GM23338 (cell line): Measurements from ENCODE around the gene CNPPD1. TPM values are rescaled to one million over a fixed set of nuclear protein-coding genes. Genes with fewer than 3 reads are reported as not detected.

Experiments
- ATAC-seq: fragments of 200-7000 bp; cut with Tn5 transposase; 3 replicates; pipeline ENCODE4 v1.9.1; 2020
- DNase-seq: peaks from one replicate; pipeline ENCODE4 v3.0.0-alpha.2; 2015; ENCODE audit warnings: low spot score
- H2AFZ ChIP-seq: fragments of 200-600 bp; sonication (generic); 2 replicates; pipeline ENCODE4 v1.8.0; 2016; ENCODE audit warnings: antibody characterized with exemption, mild to moderate bottlenecking, moderate library complexity
- H3F3A ChIP-seq: fragments of 200-600 bp; sonication (generic); replicated peaks from 2 replicates; pipeline ENCODE4 v1.8.0; 2017; ENCODE audit warnings: antibody characterized with exemption, mixed run types, low read depth
- H3K27ac ChIP-seq: fragments of 200-600 bp; sonication (generic); 2 replicates; pipeline ENCODE4 v1.6.1; 2016; ENCODE audit warnings: low read depth
- H3K27me3 ChIP-seq: fragments of 200-600 bp; sonication (generic); 2 replicates; pipeline ENCODE4 v1.8.0; 2016; ENCODE audit warnings: mild to moderate bottlenecking, mixed run types, moderate library complexity; ENCODE audit not compliant: insufficient read depth
- H3K36me3 ChIP-seq: fragments of 200-600 bp; sonication (generic); 2 replicates; pipeline ENCODE4 v1.8.0; 2016; ENCODE audit warnings: mild to moderate bottlenecking; ENCODE audit not compliant: insufficient read depth
- H3K4me1 ChIP-seq: fragments of 200-600 bp; sonication (generic); 2 replicates; pipeline ENCODE4 v1.8.0; 2016; ENCODE audit warnings: mild to moderate bottlenecking, moderate library complexity; ENCODE audit not compliant: insufficient read depth
- H3K4me2 ChIP-seq: fragments of 200-600 bp; sonication (generic); 2 replicates; pipeline ENCODE4 v1.7.1; 2017; ENCODE audit warnings: mixed run types
- H3K4me3 ChIP-seq: fragments of 200-600 bp; sonication (generic); 2 replicates; pipeline ENCODE4 v1.6.1; 2016; ENCODE audit warnings: mixed run types
- H3K79me2 ChIP-seq: fragments of 200-600 bp; sonication (generic); replicated peaks from 2 replicates; pipeline ENCODE4 v1.8.0; 2017; ENCODE audit warnings: mild to moderate bottlenecking; ENCODE audit not compliant: insufficient read depth
- H3K9me2 ChIP-seq: fragments of 200-600 bp; sonication (generic); 2 replicates; pipeline ENCODE4 v1.8.0; 2017; ENCODE audit not compliant: insufficient read depth
- H4K20me1 ChIP-seq: fragments of 200-600 bp; sonication (generic); replicated peaks from 2 replicates; pipeline ENCODE4 v1.8.0; 2017; ENCODE audit warnings: mild to moderate bottlenecking; ENCODE audit not compliant: insufficient read depth
- H3K27ac Mint-ChIP-seq: 2 replicates; pipeline ENCODE4 v1.8.0; 2020; ENCODE audit warnings: inconsistent platforms, mild to moderate bottlenecking, moderate library complexity, mixed read lengths
- H3K27me3 Mint-ChIP-seq: 3 replicates; pipeline ENCODE4 v1.8.0; 2022; ENCODE audit warnings: low read depth, mild to moderate bottlenecking, moderate library complexity, mixed read lengths, inconsistent platforms; ENCODE audit not compliant: insufficient read depth, poor library complexity
- H3K36me3 Mint-ChIP-seq: 3 replicates; pipeline ENCODE4 v1.8.0; 2021; ENCODE audit warnings: low read depth, mild to moderate bottlenecking, inconsistent platforms, moderate library complexity, mixed read lengths
- H3K4me1 Mint-ChIP-seq: 3 replicates; pipeline ENCODE4 v1.8.0; 2020; ENCODE audit warnings: mild to moderate bottlenecking, inconsistent platforms, mixed read lengths
- H3K4me3 Mint-ChIP-seq: 3 replicates; pipeline ENCODE4 v1.8.0; 2021; ENCODE audit warnings: moderate library complexity, mild to moderate bottlenecking, inconsistent platforms, mixed read lengths
- H3K9me3 Mint-ChIP-seq: 3 replicates; pipeline ENCODE4 v1.8.0; 2020; ENCODE audit warnings: moderate library complexity, mild to moderate bottlenecking, inconsistent platforms, mixed read lengths
- EZH2 ChIP-seq: fragments of 200-600 bp; sonication (generic); IDR thresholded peaks from one replicate; pipeline ENCODE4 v1.8.0; 2017; ENCODE audit warnings: antibody characterized with exemption, mild to moderate bottlenecking, low read depth; ENCODE audit not compliant: unreplicated experiment
- ZNF331 ChIP-seq: fragments of 250-450 bp; sonication (Bioruptor Pico); IDR thresholded peaks from 2 replicates; pipeline ENCODE4 v1.5.0; 2020; ENCODE audit warnings: low read depth, mild to moderate bottlenecking, moderate library complexity
- polyA plus RNA-seq: library from polyadenylated mRNA; unstranded; fragments of >200 nt; fragmentation: Nextera tagmentation; extraction: Ambion mirVana; gene quantifications from 2 replicates; pipeline ENCODE4 v1.2.1, GENCODE V29; 2016
- total RNA-seq: library from RNA; depleted of rRNA; stranded (reverse); fragments of >200 nt; shearing (Covaris generic); gene quantifications from 2 replicates; pipeline ENCODE4 v1.2.3, GENCODE V29; 2014
- TF ChIP-seq, protein P1 (sequence below): fragments of 250-450 bp; sonication (Bioruptor Pico); IDR thresholded peaks from 2 replicates; pipeline ENCODE4 v1.5.0; 2020; ENCODE audit warnings: mild to moderate bottlenecking, moderate library complexity
- TF ChIP-seq, protein P2 (sequence below), 2 experiments: fragments of 200-600 bp in 1 of 2; sonication (generic) in 1 of 2; conservative IDR thresholded peaks; 2 replicates each; pipeline versions ENCODE4 v1.5.1 to v1.6.1; 2016 to 2017; ENCODE audit warnings: antibody characterized with exemption in 2 of 2, low read depth in 2 of 2, mild to moderate bottlenecking in 2 of 2, moderate library complexity in 1 of 2

The CNPPD1 gene
- total and polyA plus RNA-seq, 2 experiments from 2014 or later = 18.0 to 18.2 TPM

- DNase-seq = peak; percentile 94
- H3K4me3 Mint-ChIP-seq = no peak overlapping the region
- H2AFZ ChIP-seq = no peak overlapping the region
- no peak overlapping the region for H3K4me3 ChIP-seq
- H3K27ac ChIP-seq = no peak overlapping the region
- no peak overlapping the region for H3K27ac Mint-ChIP-seq
- peaks cover 7% of the 10 kb centered on the region for H3K27me3 Mint-ChIP-seq
- no peaks in the 10 kb centered on the region for H3K9me2 ChIP-seq
- peaks cover 15% of the 10 kb centered on the region; the same call in 2 of the 3 replicates for H3K4me1 Mint-ChIP-seq
- no peaks in the 10 kb centered on the region for H3K9me3 Mint-ChIP-seq
- H3K4me2 ChIP-seq = no peak overlapping the region
- H3K79me2 ChIP-seq = peaks cover 7% of the 10 kb centered on the region; the same call in 1 of the 2 replicates
- H3F3A ChIP-seq = 0 out of 2 replicates have a peak, but pooled peaks cover 3% of the 10 kb centered on the region
- H3K36me3 Mint-ChIP-seq = peaks cover 6% of the 10 kb centered on the region; the same call in 1 of the 3 replicates
- H3K36me3 ChIP-seq = no peaks in the 10 kb centered on the region; the same call in 1 of the 2 replicates
- TF ChIP-seq EZH2 = no peak
- TF ChIP-seq, protein P1, sequence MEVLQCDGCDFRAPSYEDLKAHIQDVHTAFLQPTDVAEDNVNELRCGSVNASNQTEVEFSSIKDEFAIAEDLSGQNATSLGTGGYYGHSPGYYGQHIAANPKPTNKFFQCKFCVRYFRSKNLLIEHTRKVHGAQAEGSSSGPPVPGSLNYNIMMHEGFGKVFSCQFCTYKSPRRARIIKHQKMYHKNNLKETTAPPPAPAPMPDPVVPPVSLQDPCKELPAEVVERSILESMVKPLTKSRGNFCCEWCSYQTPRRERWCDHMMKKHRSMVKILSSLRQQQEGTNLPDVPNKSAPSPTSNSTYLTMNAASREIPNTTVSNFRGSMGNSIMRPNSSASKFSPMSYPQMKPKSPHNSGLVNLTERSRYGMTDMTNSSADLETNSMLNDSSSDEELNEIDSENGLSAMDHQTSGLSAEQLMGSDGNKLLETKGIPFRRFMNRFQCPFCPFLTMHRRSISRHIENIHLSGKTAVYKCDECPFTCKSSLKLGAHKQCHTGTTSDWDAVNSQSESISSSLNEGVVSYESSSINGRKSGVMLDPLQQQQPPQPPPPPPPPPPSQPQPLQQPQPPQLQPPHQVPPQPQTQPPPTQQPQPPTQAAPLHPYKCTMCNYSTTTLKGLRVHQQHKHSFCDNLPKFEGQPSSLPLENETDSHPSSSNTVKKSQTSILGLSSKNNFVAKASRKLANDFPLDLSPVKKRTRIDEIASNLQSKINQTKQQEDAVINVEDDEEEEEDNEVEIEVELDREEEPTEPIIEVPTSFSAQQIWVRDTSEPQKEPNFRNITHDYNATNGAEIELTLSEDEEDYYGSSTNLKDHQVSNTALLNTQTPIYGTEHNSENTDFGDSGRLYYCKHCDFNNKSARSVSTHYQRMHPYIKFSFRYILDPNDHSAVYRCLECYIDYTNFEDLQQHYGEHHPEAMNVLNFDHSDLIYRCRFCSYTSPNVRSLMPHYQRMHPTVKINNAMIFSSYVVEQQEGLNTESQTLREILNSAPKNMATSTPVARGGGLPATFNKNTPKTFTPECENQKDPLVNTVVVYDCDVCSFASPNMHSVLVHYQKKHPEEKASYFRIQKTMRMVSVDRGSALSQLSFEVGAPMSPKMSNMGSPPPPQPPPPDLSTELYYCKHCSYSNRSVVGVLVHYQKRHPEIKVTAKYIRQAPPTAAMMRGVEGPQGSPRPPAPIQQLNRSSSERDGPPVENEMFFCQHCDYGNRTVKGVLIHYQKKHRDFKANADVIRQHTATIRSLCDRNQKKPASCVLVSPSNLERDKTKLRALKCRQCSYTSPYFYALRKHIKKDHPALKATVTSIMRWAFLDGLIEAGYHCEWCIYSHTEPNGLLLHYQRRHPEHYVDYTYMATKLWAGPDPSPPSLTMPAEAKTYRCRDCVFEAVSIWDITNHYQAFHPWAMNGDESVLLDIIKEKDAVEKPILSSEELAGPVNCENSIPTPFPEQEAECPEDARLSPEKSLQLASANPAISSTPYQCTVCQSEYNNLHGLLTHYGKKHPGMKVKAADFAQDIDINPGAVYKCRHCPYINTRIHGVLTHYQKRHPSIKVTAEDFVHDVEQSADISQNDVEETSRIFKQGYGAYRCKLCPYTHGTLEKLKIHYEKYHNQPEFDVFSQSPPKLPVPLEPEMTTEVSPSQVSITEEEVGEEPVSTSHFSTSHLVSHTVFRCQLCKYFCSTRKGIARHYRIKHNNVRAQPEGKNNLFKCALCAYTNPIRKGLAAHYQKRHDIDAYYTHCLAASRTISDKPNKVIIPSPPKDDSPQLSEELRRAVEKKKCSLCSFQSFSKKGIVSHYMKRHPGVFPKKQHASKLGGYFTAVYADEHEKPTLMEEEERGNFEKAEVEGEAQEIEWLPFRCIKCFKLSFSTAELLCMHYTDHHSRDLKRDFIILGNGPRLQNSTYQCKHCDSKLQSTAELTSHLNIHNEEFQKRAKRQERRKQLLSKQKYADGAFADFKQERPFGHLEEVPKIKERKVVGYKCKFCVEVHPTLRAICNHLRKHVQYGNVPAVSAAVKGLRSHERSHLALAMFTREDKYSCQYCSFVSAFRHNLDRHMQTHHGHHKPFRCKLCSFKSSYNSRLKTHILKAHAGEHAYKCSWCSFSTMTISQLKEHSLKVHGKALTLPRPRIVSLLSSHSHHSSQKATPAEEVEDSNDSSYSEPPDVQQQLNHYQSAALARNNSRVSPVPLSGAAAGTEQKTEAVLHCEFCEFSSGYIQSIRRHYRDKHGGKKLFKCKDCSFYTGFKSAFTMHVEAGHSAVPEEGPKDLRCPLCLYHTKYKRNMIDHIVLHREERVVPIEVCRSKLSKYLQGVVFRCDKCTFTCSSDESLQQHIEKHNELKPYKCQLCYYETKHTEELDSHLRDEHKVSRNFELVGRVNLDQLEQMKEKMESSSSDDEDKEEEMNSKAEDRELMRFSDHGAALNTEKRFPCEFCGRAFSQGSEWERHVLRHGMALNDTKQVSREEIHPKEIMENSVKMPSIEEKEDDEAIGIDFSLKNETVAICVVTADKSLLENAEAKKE (CRISPR knock-in tag) = no peak
- no peak for TF ChIP-seq ZNF331 (CRISPR knock-in tag)
- TF ChIP-seq, protein P2, sequence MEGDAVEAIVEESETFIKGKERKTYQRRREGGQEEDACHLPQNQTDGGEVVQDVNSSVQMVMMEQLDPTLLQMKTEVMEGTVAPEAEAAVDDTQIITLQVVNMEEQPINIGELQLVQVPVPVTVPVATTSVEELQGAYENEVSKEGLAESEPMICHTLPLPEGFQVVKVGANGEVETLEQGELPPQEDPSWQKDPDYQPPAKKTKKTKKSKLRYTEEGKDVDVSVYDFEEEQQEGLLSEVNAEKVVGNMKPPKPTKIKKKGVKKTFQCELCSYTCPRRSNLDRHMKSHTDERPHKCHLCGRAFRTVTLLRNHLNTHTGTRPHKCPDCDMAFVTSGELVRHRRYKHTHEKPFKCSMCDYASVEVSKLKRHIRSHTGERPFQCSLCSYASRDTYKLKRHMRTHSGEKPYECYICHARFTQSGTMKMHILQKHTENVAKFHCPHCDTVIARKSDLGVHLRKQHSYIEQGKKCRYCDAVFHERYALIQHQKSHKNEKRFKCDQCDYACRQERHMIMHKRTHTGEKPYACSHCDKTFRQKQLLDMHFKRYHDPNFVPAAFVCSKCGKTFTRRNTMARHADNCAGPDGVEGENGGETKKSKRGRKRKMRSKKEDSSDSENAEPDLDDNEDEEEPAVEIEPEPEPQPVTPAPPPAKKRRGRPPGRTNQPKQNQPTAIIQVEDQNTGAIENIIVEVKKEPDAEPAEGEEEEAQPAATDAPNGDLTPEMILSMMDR (conservative IDR thresholded peaks at IDR 0.05; ENCODE audit: low read depth in 2 of 2) = peak; percentile 66 to 73
- peak; percentile 54 for ATAC-seq
- peaks cover 4% of the 10 kb centered on the region; the same call in 1 of the 2 replicates for H3K4me1 ChIP-seq
- no peaks in the 10 kb centered on the region; the same call in 1 of the 2 replicates for H4K20me1 ChIP-seq
- no peaks in the 10 kb centered on the region for H3K27me3 ChIP-seq
Measured at GRCh38 chr2:219155054-219155644, 21.6 kb downstream of the CNPPD1 start.
